Activated B cell treated with CpG ODN at 0.5 μM for 24 hours (primary cell): ENCODE results near the gene ZNHIT2. TPM values are rescaled to one million over a fixed set of nuclear protein-coding genes. Genes with fewer than 3 reads are reported as not detected.

Experiments
- ATAC-seq: fragments of 200-7000 bp; cut with Tn5 transposase; one replicate; pipeline ENCODE4 v1.10.0; 2021; ENCODE audit warnings: low read depth, mild to moderate bottlenecking, moderate library complexity
- CTCF ChIA-PET: fragments of 350-600 bp; sonication (Branson Sonifier 250); formaldehyde crosslinking; loops from one replicate; lab custom pipeline; 2021; ENCODE audit warnings: antibody characterized with exemption; lab: Charles Lee
- POLR2A ChIA-PET: fragments of 350-600 bp; sonication (Branson Sonifier 250); formaldehyde crosslinking; loops from one replicate; lab custom pipeline; 2021; ENCODE audit warnings: antibody characterized with exemption; lab: Charles Lee
- DNase-seq: peaks from one replicate; pipeline ENCODE4 v3.0.0; 2022
- H3K27ac Mint-ChIP-seq: one replicate; pipeline ENCODE4 v1.8.0; 2020; ENCODE audit warnings: mixed read lengths
- H3K27me3 Mint-ChIP-seq: one replicate; pipeline ENCODE4 v1.8.0; 2021; ENCODE audit warnings: mixed read lengths
- H3K36me3 Mint-ChIP-seq: one replicate; pipeline ENCODE4 v1.8.0; 2021; ENCODE audit warnings: low read depth, mixed read lengths
- H3K4me1 Mint-ChIP-seq: one replicate; pipeline ENCODE4 v1.8.0; 2021; ENCODE audit warnings: mixed read lengths
- H3K4me3 Mint-ChIP-seq: one replicate; pipeline ENCODE4 v1.8.0; 2020; ENCODE audit warnings: mild to moderate bottlenecking, mixed read lengths
- H3K9me3 Mint-ChIP-seq: one replicate; pipeline ENCODE4 v1.8.0; 2020; ENCODE audit warnings: mixed read lengths
- CTCF ChIP-seq: fragments of 200-600 bp; IDR thresholded peaks from one replicate; pipeline ENCODE4 v1.8.0; 2022; ENCODE audit warnings: antibody characterized with exemption, mild to moderate bottlenecking
- intact Hi-C: fragments of 100-400 bp; cut with micrococcal nuclease; formaldehyde crosslinking; loops from one replicate; pipeline ENCODE4 v1.15.1; 2024
- total RNA-seq: library from RNA; stranded (reverse); gene quantifications from 2 replicates; pipeline ENCODE4 v1.2.3, GENCODE V29; 2022

ZNHIT2 gene
- total RNA-seq, 1 donor from 2014 or later, result 13.4 TPM

- CTCF ChIA-PET, result interaction anchor here (1.4 to 1.9 kb wide), 2 partner anchors 64 to 231 kb away, joined by 3 to 6 read pairs; partner anchors contain the start of gene ARL2
- Mint-ChIP-seq H3K27me3 (no peaks in the 10 kb centered on the region), H3K4me3 (no peak overlapping the region), H3K9me3 (no peaks in the 10 kb centered on the region), H3K27ac (peak overlapping the region; percentile 41), H3K4me1 (peaks cover 14% of the 10 kb centered on the region), H3K36me3 (peaks cover 1% of the 10 kb centered on the region)
- no peak for TF ChIP-seq CTCF
- ATAC-seq (no peak), DNase-seq (no peak)
- intact Hi-C loops, result loop anchor here (1.0 kb wide), 3 partner anchors 52 to 232 kb away; partner anchors contain the start of gene SNX15
- POLR2A ChIA-PET, result interaction anchor here (0.6 to 1.0 kb wide), 4 partner anchors 14 to 43 kb away, joined by 3 to 7 read pairs (median 6); partner anchors contain the start of genes FAU, VPS51 and ZNHIT2
Measured at GRCh38 chr11:65078786-65079342, 38.6 kb downstream of the ZNHIT2 start.

- CTCF ChIA-PET, result interaction anchor here (1.4 to 1.9 kb wide), 2 partner anchors 64 to 230 kb away, joined by 3 to 6 read pairs; partner anchors contain the start of gene ARL2
- Mint-ChIP-seq H3K9me3 (no peaks in the 10 kb centered on the region), H3K4me3 (no peak overlapping the region), H3K36me3 (no peaks in the 10 kb centered on the region), H3K27me3 (no peaks in the 10 kb centered on the region), H3K4me1 (peaks cover 10% of the 10 kb centered on the region), H3K27ac (peak overlapping the region; percentile 41)
- POLR2A ChIA-PET, result interaction anchor here (0.6 to 1.0 kb wide), 3 partner anchors 15 to 39 kb away, joined by 3 to 7 read pairs (median 5); partner anchors contain the start of genes VPS51 and ZNHIT2
- peak; percentile 99 for ATAC-seq
- intact Hi-C loops, result loop anchor here (1.0 kb wide), 3 partner anchors 51 to 231 kb away; partner anchors contain the start of gene SNX15
- TF ChIP-seq CTCF, result no peak
- peak; percentile 51 for DNase-seq
Measured at GRCh38 chr11:65078151-65078550, 39.4 kb downstream of the ZNHIT2 start.

- no peaks in the 10 kb centered on the region for H3K27me3 Mint-ChIP-seq
- no peaks in the 10 kb centered on the region for H3K9me3 Mint-ChIP-seq
- ChIA-PET CTCF (interaction anchor here (1.4 to 1.9 kb wide), 3 partner anchors 33 to 229 kb away, joined by 3 to 7 read pairs (median 6); partner anchors contain the start of gene ARL2), POLR2A (interaction anchor here (0.6 kb wide), 1 partner anchor 67 kb away, joined by 7 read pairs; no protein-coding TSS in a partner anchor)
- no peak for DNase-seq
- no peak overlapping the region for H3K27ac Mint-ChIP-seq
- H3K4me3 Mint-ChIP-seq, result no peak overlapping the region
- peaks cover 10% of the 10 kb centered on the region for H3K4me1 Mint-ChIP-seq
- no peaks in the 10 kb centered on the region for H3K36me3 Mint-ChIP-seq
- intact Hi-C loops, result no loop called here
- no peak for TF ChIP-seq CTCF
- ATAC-seq, result no peak
Measured at GRCh38 chr11:65077451-65077850, 40.0 kb downstream of the ZNHIT2 start.

- peaks cover 4% of the 10 kb centered on the region for H3K4me1 Mint-ChIP-seq
- POLR2A ChIA-PET, result interaction anchor here (0.7 kb wide), 1 partner anchor 115 kb away, joined by 10 read pairs; no protein-coding TSS in a partner anchor
- H3K27me3 Mint-ChIP-seq, result no peaks in the 10 kb centered on the region
- no peaks in the 10 kb centered on the region for H3K36me3 Mint-ChIP-seq
- DNase-seq (no peak), ATAC-seq (no peak)
- H3K9me3 Mint-ChIP-seq, result no peaks in the 10 kb centered on the region
- H3K4me3 Mint-ChIP-seq, result no peak overlapping the region
- intact Hi-C loops, result no loop called here
- H3K27ac Mint-ChIP-seq, result no peak overlapping the region
- CTCF ChIA-PET, result no interaction called here
- TF ChIP-seq CTCF, result no peak
Measured at GRCh38 chr11:65072631-65072966, 44.9 kb downstream of the ZNHIT2 start.

- CTCF ChIA-PET, result no interaction called here
- POLR2A ChIA-PET, result interaction anchor here (0.6 to 0.7 kb wide), 2 partner anchors 114 to 242 kb away, joined by 4 to 10 read pairs; partner anchors contain the start of gene CDC42EP2
- H3K27me3 Mint-ChIP-seq, result no peaks in the 10 kb centered on the region
- intact Hi-C loops, result no loop called here
- DNase-seq (no peak), ATAC-seq (no peak)
- no peak overlapping the region for H3K27ac Mint-ChIP-seq
- no peak for TF ChIP-seq CTCF
- H3K4me1 Mint-ChIP-seq, result peaks cover 4% of the 10 kb centered on the region
- no peaks in the 10 kb centered on the region for H3K9me3 Mint-ChIP-seq
- no peak overlapping the region for H3K4me3 Mint-ChIP-seq
- H3K36me3 Mint-ChIP-seq, result no peaks in the 10 kb centered on the region
Measured at GRCh38 chr11:65071907-65072630, 45.4 kb downstream of the ZNHIT2 start.
